ENCODE measurements around the gene CDK13.

The CDK13 gene

DNA sequence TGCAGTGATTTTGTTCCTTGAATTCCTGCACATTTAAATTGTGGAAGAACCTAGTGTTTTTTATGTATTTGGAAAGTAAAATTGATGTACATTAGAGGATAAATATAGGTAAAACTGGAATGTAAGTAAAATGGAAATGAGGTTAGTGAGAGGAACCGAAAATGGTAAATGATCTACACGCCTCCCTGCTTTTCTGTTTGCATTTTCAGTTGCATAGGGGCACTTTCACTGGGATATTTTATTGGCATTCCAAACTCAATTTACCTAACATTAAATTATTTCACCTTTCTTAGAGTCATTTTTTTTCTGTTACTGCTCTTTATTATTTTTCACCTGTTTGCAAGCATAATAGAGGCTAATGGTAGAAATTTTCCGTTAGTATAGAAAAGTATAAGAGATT is 8.0 kb downstream of the CDK13 start:
- TF ChIP-seq GATA1 (IDR thresholded peaks at IDR 0.05; ENCODE audit: low read depth, low read length) (no peak), POLR2A (IDR thresholded peaks at IDR 0.05; ENCODE audit: low read length) (no peak)
- no peak for DNase-seq

DNA sequence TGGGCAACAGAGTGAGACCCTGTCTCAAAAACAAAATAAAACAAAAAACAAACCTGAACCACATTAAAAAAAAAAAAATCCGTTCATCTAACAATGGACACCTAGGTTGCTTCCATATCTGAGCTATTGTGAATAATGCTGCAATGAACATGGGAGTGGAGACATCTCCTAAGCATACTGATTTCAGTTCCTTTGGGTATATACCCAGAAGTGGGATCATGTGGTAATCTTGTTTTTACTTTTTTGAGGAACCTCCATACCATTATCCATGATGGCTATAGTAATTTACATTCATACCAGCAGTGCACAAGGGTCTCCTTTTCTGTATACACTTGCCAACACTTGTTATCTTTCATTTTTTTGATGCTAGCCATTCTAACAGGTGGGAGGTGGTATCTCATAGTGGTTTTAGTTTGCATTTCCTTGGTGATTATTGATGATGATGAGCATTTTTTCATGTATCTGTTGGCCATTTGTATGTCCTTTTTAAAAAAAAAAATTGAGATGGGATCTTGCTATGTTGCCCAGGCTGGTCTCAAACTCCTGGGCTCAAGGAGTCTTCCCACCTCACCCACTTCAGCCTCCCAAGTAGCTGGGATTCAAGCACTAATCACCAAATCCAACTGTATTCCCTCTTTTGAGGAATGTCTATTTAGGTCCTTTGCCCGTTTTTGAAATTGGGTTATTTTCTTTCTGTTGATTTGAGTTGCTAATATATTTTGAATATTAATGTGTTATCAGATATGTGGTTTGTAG is 17.5 kb downstream of the CDK13 start:
- TF ChIP-seq GATA1 (IDR thresholded peaks at IDR 0.05; ENCODE audit: low read depth, low read length) (no peak), POLR2A (IDR thresholded peaks at IDR 0.05; ENCODE audit: low read length) (no peak)
- DNase-seq, result no peak

DNA sequence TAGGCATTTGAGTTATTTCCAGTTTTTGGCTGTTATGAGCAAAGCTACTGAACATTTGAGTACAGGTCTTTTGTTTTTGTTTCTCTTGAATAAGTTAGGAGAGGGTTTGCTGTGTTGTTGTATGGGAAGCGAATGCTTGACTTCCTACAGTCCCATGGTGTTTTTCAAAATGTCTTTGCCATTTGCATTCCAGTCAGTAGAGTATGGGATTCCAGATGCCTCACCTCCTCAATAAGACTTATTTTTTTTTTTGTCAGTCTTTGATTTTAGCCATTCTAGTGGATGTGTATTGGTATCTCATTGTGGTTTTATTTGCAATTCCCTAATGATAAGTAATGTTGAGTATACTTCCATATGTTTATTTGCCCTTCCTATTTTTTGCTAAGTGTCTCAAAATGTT is 19.4 kb downstream of the CDK13 start:
- no peak for DNase-seq
- TF ChIP-seq POLR2A (IDR thresholded peaks at IDR 0.05; ENCODE audit: low read length) (no peak), GATA1 (IDR thresholded peaks at IDR 0.05; ENCODE audit: low read depth, low read length) (no peak)

DNA sequence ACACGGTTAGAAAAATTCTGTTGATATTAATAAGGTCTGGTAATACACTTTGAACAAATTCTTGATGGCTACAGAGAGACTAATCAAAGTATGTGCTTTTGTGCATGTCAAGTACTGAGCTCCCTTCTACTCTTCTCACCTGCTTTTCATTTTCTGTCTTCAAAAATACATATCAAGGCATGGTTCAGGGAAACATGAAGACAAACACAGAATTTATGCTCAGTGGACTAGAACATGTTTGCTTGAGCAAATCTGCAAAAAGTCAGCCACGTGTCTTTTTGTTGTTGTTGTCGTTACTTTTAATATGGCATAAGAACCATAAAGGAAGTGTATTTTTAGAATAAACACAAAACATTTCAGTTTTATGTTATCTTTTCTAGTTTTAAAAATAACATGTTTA is 21.9 kb downstream of the CDK13 start:
- TF ChIP-seq POLR2A (IDR thresholded peaks at IDR 0.05; ENCODE audit: low read length), result no peak
- no peak for TF ChIP-seq GATA1 (IDR thresholded peaks at IDR 0.05; ENCODE audit: low read depth, low read length)
- DNase-seq, result no peak

DNA sequence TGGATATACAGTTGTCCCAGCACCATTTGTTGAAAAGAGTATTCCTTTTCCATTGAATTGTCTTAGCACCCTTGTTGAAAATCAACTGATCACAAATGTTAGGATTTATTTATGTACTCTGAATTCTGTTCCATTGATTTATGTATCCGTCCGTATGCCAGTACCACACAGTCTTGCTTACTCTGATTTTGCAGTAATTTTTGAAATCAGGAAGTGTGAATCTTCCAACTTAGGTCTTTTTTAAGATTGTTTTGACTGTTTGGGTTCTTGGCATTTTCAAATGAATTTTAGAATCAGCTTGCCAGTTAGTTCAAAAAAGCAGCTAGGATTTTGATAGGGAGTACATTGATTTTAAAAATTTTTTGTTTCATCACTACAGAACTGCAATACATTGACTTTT is 23.7 kb downstream of the CDK13 start:
- no peak for DNase-seq
- TF ChIP-seq POLR2A (IDR thresholded peaks at IDR 0.05; ENCODE audit: low read length), result no peak
- TF ChIP-seq GATA1 (IDR thresholded peaks at IDR 0.05; ENCODE audit: low read depth, low read length), result no peak

DNA sequence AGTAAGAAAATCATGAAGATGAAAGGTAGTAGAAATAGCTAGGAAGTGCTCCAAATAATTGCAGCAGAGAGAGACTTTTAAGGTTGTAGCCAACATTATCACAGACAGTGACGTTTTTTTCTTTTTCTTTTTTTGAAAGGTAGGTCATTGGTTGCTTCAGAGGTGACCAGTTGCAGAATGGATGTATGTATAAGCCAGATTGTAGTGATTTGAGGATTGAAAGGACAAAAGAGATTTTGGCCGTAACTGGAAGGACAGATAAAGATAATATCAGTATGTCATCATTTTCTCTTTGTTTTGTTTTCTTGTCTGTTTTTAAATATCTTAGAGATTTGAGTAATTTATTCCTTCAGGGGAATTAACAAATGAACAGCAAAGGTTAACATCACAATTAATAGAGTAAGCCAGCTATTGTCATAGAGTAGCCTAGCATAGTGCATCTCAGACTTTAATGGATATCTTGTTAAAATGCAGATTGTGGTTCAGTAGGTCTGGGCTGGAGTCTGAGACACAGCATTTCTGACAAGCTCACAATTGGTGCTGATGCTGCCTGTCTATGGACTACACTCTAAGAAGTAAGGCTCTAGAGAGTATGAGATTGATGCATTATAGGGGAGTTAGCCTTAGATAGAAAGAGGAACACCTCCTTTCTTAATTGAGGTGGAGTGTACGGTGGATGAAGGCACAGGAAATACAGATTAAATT is 28.3 kb downstream of the CDK13 start:
- no peak for TF ChIP-seq POLR2A (IDR thresholded peaks at IDR 0.05; ENCODE audit: low read length)
- no peak for TF ChIP-seq GATA1 (IDR thresholded peaks at IDR 0.05; ENCODE audit: low read depth, low read length)
- DNase-seq, result peak in 1 of 2 experiments; percentile 4

DNA sequence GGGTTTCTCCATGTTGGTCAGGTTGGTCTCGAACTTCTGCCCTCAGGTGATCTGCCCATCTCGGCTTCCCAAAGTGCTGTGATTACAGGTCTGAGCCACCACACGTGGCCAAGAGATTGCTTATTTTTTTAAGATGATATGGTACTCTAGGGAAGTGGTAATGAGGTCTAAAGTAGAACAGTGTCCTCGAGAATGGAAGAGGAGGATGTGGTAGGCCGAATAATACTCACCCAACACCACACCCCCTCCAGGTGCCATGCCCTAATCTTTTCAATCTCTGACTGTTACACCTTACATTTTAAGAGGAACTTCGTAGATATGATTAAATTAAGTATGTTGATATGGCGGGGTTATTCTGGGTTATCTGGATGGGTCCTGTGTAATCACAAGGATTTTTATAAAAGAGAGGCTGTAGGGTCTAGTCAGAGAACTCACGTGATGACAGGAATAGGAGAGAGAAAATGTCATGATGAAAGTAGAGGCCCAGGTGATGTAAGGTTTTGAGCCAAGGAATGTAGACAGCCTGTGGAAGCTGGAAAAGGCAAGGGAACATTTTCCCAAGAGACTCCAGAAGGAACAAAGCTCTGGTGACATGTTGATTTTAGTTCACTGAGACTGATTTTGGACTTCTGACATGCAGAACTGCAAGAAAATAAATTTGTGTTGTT is 29.5 kb downstream of the CDK13 start:
- no peak for DNase-seq
- TF ChIP-seq GATA1 (IDR thresholded peaks at IDR 0.05; ENCODE audit: low read depth, low read length) (no peak), POLR2A (IDR thresholded peaks at IDR 0.05; ENCODE audit: low read length) (no peak)

DNA sequence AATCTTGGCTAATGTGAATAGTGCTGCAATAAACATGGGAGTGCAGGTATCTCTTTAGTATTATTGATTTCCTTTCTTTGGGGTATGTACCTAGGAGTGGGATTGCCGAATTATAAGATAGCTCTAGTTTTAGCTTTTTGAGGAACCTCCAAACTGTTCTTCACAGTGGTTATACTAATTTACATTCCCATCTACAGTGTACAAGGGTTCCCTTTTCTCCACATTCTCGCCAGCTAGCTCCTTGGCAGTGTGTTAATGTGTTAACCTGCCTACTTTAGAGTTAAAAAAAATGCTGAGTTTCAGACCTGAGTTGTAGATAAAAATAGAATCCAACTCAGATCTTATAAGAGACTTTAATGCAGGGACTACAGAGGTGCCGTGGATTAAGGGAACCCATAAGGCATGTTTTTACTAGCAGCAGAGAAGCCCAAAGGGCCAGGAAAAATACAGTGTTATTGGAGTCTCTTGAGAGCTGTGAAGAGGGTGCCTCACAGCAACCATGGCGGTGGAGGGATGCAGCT is 35.4 kb downstream of the CDK13 start:
- DNase-seq, result no peak
- TF ChIP-seq GATA1 (IDR thresholded peaks at IDR 0.05; ENCODE audit: low read depth, low read length) (no peak), POLR2A (IDR thresholded peaks at IDR 0.05; ENCODE audit: low read length) (no peak)

DNA sequence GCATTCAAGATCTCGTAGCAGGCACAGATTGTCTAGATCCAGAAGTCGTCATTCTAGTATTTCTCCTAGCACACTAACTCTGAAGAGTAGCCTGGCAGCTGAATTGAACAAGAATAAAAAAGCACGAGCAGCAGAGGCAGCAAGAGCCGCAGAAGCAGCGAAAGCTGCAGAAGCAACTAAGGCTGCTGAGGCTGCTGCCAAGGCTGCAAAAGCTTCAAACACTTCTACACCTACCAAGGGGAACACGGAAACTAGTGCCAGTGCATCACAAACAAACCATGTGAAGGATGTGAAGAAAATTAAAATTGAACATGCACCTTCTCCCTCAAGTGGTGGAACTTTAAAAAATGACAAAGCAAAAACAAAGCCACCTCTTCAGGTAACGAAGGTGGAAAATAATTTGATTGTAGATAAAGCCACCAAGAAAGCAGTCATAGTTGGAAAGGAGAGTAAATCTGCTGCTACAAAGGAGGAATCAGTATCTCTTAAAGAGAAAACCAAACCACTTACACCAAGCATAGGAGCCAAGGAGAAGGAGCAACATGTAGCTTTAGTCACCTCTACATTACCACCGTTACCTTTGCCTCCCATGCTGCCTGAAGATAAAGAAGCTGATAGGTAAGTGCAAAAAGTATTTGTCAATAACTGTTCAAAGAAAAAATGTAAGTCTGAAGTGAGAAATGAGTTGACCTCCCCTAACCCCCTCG is 37.7 kb downstream of the CDK13 start:
- TF ChIP-seq POLR2A (IDR thresholded peaks at IDR 0.05; ENCODE audit: low read length) (no peak), GATA1 (IDR thresholded peaks at IDR 0.05; ENCODE audit: low read depth, low read length) (no peak)
- DNase-seq, result no peak

DNA sequence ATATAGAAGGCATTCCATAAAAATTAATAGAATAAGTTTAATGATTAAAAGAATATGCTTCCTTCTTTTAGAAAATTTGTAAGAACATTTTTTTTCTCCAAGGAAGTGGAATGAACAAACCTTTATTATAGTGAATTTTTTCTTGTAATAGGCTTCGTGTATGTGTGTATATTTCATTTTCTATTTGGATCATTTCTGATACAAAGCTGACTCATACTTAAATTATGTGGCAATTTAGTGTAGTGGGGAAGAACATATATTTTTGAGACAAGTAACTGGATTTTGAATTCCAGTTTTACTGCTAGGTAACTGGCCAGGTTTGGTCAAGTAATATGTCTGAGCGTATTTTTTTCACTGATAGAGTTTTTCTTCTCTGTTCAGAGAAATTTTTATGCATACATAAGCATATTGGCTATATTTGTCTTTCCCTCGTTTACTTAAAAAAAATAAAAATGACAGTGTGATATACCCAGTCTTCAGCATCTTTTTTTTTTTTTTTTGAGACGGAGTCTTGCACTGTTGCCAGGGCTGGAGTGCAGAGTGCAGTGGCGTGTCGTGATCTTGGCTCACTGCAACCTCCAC is 50.8 kb downstream of the CDK13 start:
- TF ChIP-seq GATA1 (IDR thresholded peaks at IDR 0.05; ENCODE audit: low read depth, low read length), result no peak
- no peak for TF ChIP-seq POLR2A (IDR thresholded peaks at IDR 0.05; ENCODE audit: low read length)
- DNase-seq, result no peak

DNA sequence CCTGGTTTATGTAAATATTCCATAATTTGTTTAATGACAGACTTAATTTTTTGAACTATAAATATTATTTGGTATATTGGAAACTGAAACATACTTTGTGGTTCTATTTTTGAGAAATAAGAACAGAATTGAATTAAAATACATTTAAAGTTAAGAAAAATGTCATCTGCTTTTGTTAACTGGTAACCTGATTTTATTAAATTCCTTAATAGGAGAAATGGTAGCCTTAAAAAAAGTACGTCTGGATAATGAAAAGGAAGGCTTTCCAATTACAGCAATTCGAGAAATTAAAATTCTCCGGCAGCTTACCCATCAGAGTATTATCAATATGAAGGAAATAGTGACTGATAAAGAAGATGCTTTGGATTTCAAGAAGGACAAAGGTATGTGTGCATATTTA is 51.6 kb downstream of the CDK13 start:
- TF ChIP-seq POLR2A (IDR thresholded peaks at IDR 0.05; ENCODE audit: low read length) (no peak), GATA1 (IDR thresholded peaks at IDR 0.05; ENCODE audit: low read depth, low read length) (no peak)
- no peak for DNase-seq

DNA sequence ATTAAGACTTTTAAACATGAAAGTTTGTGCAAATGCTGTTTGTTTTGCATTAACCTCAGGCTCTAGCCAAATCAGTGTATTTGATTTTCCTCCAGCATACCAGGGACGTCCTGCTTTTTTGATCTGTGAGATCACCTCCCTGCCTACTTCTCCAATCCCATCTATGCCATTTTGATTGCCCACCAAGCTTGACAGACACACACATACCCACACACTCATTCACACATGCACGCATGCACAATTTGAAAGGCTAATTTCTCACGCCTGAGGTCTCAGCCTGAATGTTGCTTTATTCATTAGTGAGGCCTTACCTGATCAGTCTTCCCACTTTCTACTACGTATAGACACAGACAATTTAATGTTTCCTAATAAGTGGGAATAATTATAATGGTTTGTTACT is 53.5 kb downstream of the CDK13 start:
- TF ChIP-seq GATA1 (IDR thresholded peaks at IDR 0.05; ENCODE audit: low read depth, low read length) (no peak), POLR2A (IDR thresholded peaks at IDR 0.05; ENCODE audit: low read length) (no peak)
- no peak for DNase-seq

DNA sequence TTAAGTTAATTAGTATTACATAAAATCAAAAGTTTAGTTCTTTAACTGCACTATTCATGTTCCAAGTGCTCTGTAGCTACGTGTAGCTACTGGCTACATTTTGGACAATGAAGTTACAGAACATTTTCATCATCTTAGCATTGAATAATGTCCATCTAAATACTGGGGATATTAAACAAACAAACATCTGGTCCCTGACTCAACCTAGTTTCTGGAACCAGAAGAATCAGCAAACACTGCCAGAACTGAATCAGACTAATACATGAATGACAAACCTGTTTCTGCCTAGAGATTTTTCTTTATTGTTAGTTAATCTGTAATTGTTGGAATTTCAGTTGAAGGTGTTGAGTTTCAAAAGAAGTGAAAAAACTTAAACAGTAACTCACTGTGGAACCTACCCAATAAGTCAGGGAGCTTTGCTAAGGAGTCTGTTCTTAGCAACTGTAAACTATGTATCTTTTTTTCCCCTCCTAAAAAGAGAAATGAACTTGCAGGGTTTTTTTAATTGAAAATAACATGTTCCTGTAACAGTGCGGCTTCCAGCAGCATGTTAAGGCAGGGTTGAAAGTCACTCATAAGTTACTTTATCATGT is 58.3 kb downstream of the CDK13 start:
- TF ChIP-seq GATA1 (IDR thresholded peaks at IDR 0.05; ENCODE audit: low read depth, low read length), result no peak
- no peak for DNase-seq
